Thoracic aorta (tissue), 2 donors: ENCODE measurements around the gene GSTO1. TPM values are rescaled to one million over a fixed set of nuclear protein-coding genes. Genes with fewer than 3 reads are reported as not detected.

Source experiments
- ATAC-seq: fragments of 150-250 bp; one replicate; pipeline ENCODE4 v1.8.0; 2017; ENCODE audit warnings: low read depth; ENCODE audit not compliant: insufficient number of reproducible peaks, low FRiP score
- DNase-seq: peaks from one replicate; pipeline ENCODE4 v3.0.0-alpha.2; 2020; ENCODE audit warnings: low spot score
- H3K27ac ChIP-seq, 2 donors: fragments of 200-600 bp; sonication (generic); 1 replicate in 1 of 2; 2 replicates in 1 of 2; pipeline ENCODE4 v1.5.1; 2016; ENCODE audit warnings: mild to moderate bottlenecking in 2 of 2, moderate library complexity in 2 of 2
- H3K27me3 ChIP-seq: fragments of 200-600 bp; sonication (generic); replicated peaks from 2 replicates; pipeline ENCODE4 v1.6.0; 2016; ENCODE audit warnings: mild to moderate bottlenecking; ENCODE audit not compliant: insufficient read depth
- H3K36me3 ChIP-seq: fragments of 200-600 bp; sonication (generic); one replicate; pipeline ENCODE4 v1.5.1; 2016
- H3K4me1 ChIP-seq, 2 donors: fragments of 200-600 bp; sonication (generic); 1 replicate in 1 of 2; 2 replicates in 1 of 2; pipeline versions ENCODE4 v1.5.1 to v1.6.0; 2016; ENCODE audit warnings: low read depth in 2 of 2, mild to moderate bottlenecking in 1 of 2; ENCODE audit not compliant: control insufficient read depth in 1 of 2
- H3K4me3 ChIP-seq: fragments of 200-600 bp; sonication (generic); 2 replicates; pipeline ENCODE4 v1.5.1; 2016; ENCODE audit warnings: mild to moderate bottlenecking
- H3K9me3 ChIP-seq: fragments of 200-600 bp; sonication (generic); 2 replicates; pipeline ENCODE4 v1.5.1; 2016
- total RNA-seq, 2 donors: library from RNA; depleted of rRNA; stranded (reverse); fragments of >200 nt; gene quantifications; one replicate each; pipeline versions ENCODE4 v1.1.0 to v1.2.3, GENCODE V29; 2016
- TF ChIP-seq, protein P1 (sequence below): fragments of 200-600 bp; sonication (generic); IDR thresholded peaks from one replicate; pipeline ENCODE4 v1.5.1; 2019; ENCODE audit warnings: antibody characterized with exemption

The GSTO1 gene
- total RNA-seq, 2 donors from 2014 or later = 68.5 to 96.4 TPM

- no peaks in the 10 kb centered on the region for H3K9me3 ChIP-seq
- H3K27me3 ChIP-seq = no peaks in the 10 kb centered on the region
- peak; percentile 99 for ATAC-seq
Measured at GRCh38 chr10:104268713-104269645, 14.3 kb downstream of the GSTO1 start, which contains the start of gene GSTO2. Gene GSTO2 (plus strand): TSS chr10:104269184. CDS start chr10:104274916, 5,732 bp downstream.

DNA sequence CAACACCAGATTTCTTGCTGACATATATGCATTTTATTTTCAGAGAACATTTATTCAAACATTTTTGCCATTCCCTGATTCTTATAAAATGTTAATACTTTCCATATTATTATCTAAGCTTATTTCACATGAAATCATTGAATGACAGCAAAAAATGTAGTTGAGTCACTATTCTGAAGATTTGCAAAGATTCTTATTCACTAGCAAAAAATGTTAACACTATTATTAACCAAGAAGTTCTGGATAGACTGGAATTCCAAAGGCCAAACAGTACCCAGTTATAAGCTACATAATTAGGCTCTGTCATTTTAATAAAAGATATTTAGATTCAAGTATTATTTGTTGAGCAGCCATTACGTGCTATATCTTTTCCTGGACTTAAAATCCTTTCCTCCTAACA lies 18.6 kb downstream of the GSTO1 start:
- H3K4me3 ChIP-seq = no peak overlapping the region
- peaks cover under 1 to 13% of the 10 kb centered on the region in 2 donors for H3K4me1 ChIP-seq
- H3K27ac ChIP-seq = no peak overlapping the region
- DNase-seq = no peak
- H3K27me3 ChIP-seq = no peaks in the 10 kb centered on the region
- H3K36me3 ChIP-seq = no peaks in the 10 kb centered on the region
- no peaks in the 10 kb centered on the region for H3K9me3 ChIP-seq
- TF ChIP-seq, protein P1, sequence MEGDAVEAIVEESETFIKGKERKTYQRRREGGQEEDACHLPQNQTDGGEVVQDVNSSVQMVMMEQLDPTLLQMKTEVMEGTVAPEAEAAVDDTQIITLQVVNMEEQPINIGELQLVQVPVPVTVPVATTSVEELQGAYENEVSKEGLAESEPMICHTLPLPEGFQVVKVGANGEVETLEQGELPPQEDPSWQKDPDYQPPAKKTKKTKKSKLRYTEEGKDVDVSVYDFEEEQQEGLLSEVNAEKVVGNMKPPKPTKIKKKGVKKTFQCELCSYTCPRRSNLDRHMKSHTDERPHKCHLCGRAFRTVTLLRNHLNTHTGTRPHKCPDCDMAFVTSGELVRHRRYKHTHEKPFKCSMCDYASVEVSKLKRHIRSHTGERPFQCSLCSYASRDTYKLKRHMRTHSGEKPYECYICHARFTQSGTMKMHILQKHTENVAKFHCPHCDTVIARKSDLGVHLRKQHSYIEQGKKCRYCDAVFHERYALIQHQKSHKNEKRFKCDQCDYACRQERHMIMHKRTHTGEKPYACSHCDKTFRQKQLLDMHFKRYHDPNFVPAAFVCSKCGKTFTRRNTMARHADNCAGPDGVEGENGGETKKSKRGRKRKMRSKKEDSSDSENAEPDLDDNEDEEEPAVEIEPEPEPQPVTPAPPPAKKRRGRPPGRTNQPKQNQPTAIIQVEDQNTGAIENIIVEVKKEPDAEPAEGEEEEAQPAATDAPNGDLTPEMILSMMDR = no peak
- no peak for ATAC-seq

More at GRCh38 chr10:104268713-104269645, 14.3 kb downstream of the GSTO1 start, which contains the start of gene GSTO2:
- Histone ChIP-seq H3K4me1 (peaks cover 10 to 13% of the 10 kb centered on the region in 2 donors), H3K4me3 (peak within 1 kb of the TSS; percentile 90), H3K36me3 (peaks cover 9% of the 10 kb centered on the region), H3K27ac (peak within 1 kb of the TSS; percentile 73 to 91)
- DNase-seq = peak; percentile 96
- TF ChIP-seq, protein P1 = no peak

DNA sequence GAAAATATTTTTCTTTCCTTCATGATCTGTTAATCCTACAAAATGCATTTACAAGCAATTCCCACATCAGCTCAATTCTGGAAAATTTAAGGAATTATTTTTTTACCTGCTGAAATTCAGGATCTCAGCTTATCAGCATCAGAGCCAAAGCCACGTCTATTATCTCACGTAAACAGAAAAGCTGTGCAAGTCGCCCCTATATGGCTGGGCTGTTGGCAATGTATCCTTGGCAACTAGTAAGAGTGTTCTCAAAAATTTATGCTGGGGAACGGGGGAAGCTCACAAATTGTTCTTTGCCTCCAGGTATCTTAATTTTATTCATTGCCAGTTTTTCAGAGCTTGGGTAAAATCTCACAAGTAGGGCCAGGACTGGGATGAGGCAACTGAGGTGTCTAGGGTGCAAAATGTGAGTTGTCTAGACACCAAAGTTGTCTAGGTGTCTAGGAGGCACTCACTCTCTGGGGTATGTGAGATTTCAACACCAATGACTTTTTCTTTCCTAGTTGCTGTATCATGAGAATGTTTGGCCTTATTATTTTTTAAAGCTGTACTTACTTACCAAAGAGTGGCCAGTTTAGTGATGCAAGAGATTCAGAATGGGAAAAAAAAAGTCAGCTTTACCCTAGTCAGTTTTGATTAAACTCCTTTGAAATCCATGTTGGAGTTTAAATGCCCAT lies 19.3 kb downstream of the GSTO1 start:
- Histone ChIP-seq H3K27me3 (no peaks in the 10 kb centered on the region), H3K36me3 (no peaks in the 10 kb centered on the region), H3K27ac (no peak overlapping the region), H3K4me3 (peak overlapping the region; percentile 57), H3K4me1 (peaks cover 0 to 11% of the 10 kb centered on the region in 2 donors), H3K9me3 (no peaks in the 10 kb centered on the region)
- TF ChIP-seq, protein P1 = no peak
- ATAC-seq (no peak), DNase-seq (no peak)

GRCh38 chr10:104274762-104275721 lies 20.4 kb downstream of the GSTO1 start:
- DNase-seq (no peak), ATAC-seq (no peak)
- TF ChIP-seq, protein P1 = peak; percentile 82
- no peaks in the 10 kb centered on the region for H3K27me3 ChIP-seq
- peak overlapping the region; percentile 57 for H3K4me3 ChIP-seq
- no peaks in the 10 kb centered on the region for H3K9me3 ChIP-seq
- no peaks in the 10 kb centered on the region for H3K36me3 ChIP-seq
- no peak overlapping the region for H3K27ac ChIP-seq
- H3K4me1 ChIP-seq = peaks cover 0 to 7% of the 10 kb centered on the region in 2 donors
